Activated CD8-positive, alpha-beta memory T cell treated with anti-CD3 and anti-CD28 coated beads, Interleukin-2, amount 10 ng/mL, durations not matched to agents 7 days and 5 days (primary cell): ENCODE measurements around the gene FGF12. TPM values are rescaled to one million over a fixed set of nuclear protein-coding genes. Genes with fewer than 3 reads are reported as not detected.

ENCODE experiments used
- ATAC-seq: fragments of 150-1000 bp; cut with Tn5 transposase; one replicate; pipeline ENCODE4 v1.10.0; 2021; ENCODE audit warnings: moderate library complexity
- CTCF ChIA-PET: fragments of 350-600 bp; sonication (Branson Sonifier 250); formaldehyde crosslinking; loops from one replicate; lab custom pipeline; 2021; ENCODE audit warnings: antibody characterized with exemption; lab: Charles Lee
- DNase-seq: peaks from one replicate; pipeline ENCODE4 v3.0.0-alpha.2; 2020
- H3K27ac Mint-ChIP-seq: one replicate; pipeline ENCODE4 v1.8.0; 2021; ENCODE audit warnings: mild to moderate bottlenecking, mixed read lengths
- H3K27me3 Mint-ChIP-seq: one replicate; pipeline ENCODE4 v1.8.0; 2021; ENCODE audit warnings: mixed read lengths
- H3K36me3 Mint-ChIP-seq: one replicate; pipeline ENCODE4 v1.8.0; 2021; ENCODE audit warnings: mild to moderate bottlenecking, mixed read lengths
- H3K4me1 Mint-ChIP-seq: one replicate; pipeline ENCODE4 v1.8.0; 2021; ENCODE audit warnings: mixed read lengths
- H3K4me3 Mint-ChIP-seq: one replicate; pipeline ENCODE4 v1.8.0; 2021; ENCODE audit warnings: mild to moderate bottlenecking, moderate library complexity, mixed read lengths
- H3K9me3 Mint-ChIP-seq: one replicate; pipeline ENCODE4 v1.8.0; 2022; ENCODE audit warnings: low read depth, mixed read lengths
- total RNA-seq, 2 experiments: library from RNA; stranded (reverse); gene quantifications; one replicate each; pipeline ENCODE4 v1.2.3, GENCODE V29; 2021

The FGF12 gene
- total RNA-seq, 2 experiments from 2014 or later: not detected

DNA sequence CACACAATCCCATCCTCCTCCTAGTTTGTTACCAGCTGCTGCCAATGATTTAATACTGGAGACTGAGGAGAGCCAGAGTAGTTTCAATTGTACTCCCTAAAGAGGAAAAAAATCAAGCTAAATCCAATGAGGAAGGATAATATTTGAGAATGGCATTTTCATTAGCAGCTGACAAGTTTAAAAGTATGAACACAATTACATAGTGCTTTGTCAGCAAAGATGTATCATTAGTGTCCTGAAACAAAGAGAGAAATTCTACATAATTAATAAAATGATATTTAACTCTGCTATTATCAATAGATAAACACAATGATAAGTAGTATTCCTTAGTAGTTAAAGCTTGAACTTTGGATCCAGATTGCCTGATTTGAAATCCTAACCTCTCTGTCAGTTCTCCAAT is 163.9 kb downstream of the FGF12 start:
- Mint-ChIP-seq H3K36me3 (no peaks in the 10 kb centered on the region), H3K27ac (no peak overlapping the region), H3K4me1 (no peaks in the 10 kb centered on the region), H3K4me3 (no peak overlapping the region), H3K27me3 (no peaks in the 10 kb centered on the region), H3K9me3 (no peaks in the 10 kb centered on the region)
- CTCF ChIA-PET: interaction anchor here (1.4 kb wide), 1 partner anchor 118 kb away, joined by 3 read pairs; no protein-coding TSS in a partner anchor
- ATAC-seq (no peak), DNase-seq (no peak)

DNA sequence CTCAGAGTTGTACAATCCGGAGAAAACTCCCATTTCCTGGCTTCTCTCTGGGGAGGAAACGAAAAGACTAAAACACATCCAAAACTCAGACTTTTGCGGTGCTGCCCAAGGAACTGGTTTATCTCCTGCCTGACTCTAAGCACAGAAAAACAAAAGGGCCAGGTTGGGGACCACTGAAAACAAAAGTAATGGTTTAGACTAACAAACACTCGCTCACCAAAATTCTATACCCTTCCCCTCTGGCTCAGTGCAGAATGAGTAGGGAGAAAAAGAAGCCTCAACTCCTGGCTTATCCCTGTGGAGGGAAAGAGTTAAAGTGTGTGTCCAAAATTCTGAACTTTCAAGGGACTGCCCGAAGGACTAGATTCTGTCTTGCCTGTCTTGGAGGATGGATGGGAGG is 173.6 kb downstream of the FGF12 start:
- no peaks in the 10 kb centered on the region for H3K36me3 Mint-ChIP-seq
- ATAC-seq: no peak
- no peaks in the 10 kb centered on the region for H3K4me1 Mint-ChIP-seq
- H3K27me3 Mint-ChIP-seq: no peaks in the 10 kb centered on the region
- DNase-seq: no peak
- CTCF ChIA-PET: no interaction called here
- H3K9me3 Mint-ChIP-seq: peaks cover 2% of the 10 kb centered on the region
- no peak overlapping the region for H3K4me3 Mint-ChIP-seq
- H3K27ac Mint-ChIP-seq: no peak overlapping the region

DNA sequence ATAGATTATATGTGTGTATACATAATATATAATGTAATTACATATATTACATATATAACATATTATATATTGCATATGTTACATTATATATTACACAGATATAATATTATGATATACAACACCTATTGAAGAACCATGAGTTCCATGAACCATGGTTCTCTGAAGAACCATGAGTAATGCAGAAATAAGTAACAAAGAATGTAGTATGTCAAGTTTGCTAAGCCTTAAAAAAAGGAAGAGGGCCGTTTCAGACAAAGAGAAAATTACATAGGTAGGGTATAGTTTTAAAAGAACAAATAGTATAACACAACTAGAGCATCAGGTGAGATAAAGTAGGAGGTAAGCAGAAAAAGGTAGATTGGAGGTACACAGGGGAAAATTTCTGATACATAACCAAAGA is 177.0 kb downstream of the FGF12 start:
- no peak for DNase-seq
- H3K27ac Mint-ChIP-seq: no peak overlapping the region

DNA sequence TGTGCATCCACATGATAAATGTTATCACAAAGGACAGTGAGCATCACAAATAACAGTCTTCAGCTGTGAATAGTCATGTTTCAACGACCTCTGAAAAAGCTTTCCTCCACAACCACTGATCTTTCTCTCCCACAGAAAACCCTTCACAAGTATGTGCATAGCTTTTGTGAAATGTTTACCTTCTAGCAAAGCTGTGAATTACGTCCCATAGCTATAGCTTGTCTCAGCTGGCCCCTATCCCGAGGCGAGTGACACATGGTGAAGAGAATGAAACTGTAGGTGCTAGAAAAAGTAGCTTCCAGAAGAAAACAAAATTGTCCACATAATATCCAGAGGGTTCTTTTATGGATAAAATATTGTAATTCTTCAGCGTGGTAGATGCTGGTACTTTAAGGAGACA is 182.0 kb downstream of the FGF12 start:
- CTCF ChIA-PET: no interaction called here
- Mint-ChIP-seq H3K27ac (no peak overlapping the region), H3K36me3 (no peaks in the 10 kb centered on the region), H3K4me1 (no peaks in the 10 kb centered on the region), H3K4me3 (no peak overlapping the region), H3K27me3 (no peaks in the 10 kb centered on the region), H3K9me3 (no peaks in the 10 kb centered on the region)
- DNase-seq (no peak), ATAC-seq (no peak)

More for the DNA sequence above, 177.0 kb downstream of the FGF12 start:
- H3K4me3 Mint-ChIP-seq: no peak overlapping the region
- no peaks in the 10 kb centered on the region for H3K4me1 Mint-ChIP-seq
- CTCF ChIA-PET: no interaction called here
- no peak for ATAC-seq
- H3K27me3 Mint-ChIP-seq: no peaks in the 10 kb centered on the region
- H3K9me3 Mint-ChIP-seq: peaks cover 2% of the 10 kb centered on the region
- H3K36me3 Mint-ChIP-seq: no peaks in the 10 kb centered on the region

DNA sequence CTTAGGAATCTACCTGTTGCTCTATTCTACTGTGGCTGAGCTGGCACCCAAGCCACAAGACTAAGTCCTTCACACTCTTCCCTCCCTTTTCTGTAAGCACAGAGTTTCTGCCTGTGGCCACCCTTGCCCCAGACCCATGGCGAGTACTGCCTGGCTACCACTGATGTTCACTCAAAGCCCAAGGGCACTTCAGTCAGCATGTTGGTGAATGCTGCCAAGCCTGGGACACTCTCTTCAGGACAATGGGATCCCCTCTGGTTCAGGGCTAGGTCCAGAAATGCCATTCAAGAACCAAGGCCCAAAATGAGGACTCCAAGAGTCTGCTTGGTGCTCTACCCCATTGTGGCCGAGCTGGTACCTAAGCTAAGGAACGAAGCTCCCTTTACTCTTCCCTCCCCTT is 184.2 kb downstream of the FGF12 start:
- no peaks in the 10 kb centered on the region for H3K36me3 Mint-ChIP-seq
- H3K27me3 Mint-ChIP-seq: no peaks in the 10 kb centered on the region

DNA sequence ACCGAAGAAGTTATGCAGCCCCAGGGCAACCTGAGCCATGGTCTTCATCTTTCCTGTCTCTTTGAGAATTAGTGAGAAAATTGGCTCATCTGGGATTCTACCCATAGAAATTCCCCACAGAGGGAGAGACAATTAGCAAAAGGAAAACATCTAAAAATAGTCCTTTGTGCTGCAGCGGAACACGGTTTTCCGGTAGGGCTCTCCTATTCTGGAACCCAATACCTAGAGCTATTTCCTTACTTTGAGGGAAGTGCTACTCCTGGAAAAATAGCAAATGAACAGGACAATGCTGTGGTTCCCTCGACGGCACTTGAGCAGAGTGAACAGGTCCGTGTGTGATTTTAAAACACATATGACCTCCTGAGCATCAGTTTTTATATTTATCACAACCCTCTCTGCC is 210.5 kb downstream of the FGF12 start:
- Mint-ChIP-seq H3K27me3 (peaks cover 38% of the 10 kb centered on the region), H3K9me3 (no peaks in the 10 kb centered on the region), H3K4me1 (no peaks in the 10 kb centered on the region), H3K4me3 (no peak overlapping the region), H3K27ac (no peak overlapping the region), H3K36me3 (no peaks in the 10 kb centered on the region)
- CTCF ChIA-PET: no interaction called here
- ATAC-seq (no peak), DNase-seq (no peak)

More for the DNA sequence above, 184.2 kb downstream of the FGF12 start:
- no peak for ATAC-seq
- CTCF ChIA-PET: no interaction called here
- Mint-ChIP-seq H3K9me3 (no peaks in the 10 kb centered on the region), H3K4me3 (no peak overlapping the region), H3K4me1 (no peaks in the 10 kb centered on the region), H3K27ac (no peak overlapping the region)
- DNase-seq: no peak

DNA sequence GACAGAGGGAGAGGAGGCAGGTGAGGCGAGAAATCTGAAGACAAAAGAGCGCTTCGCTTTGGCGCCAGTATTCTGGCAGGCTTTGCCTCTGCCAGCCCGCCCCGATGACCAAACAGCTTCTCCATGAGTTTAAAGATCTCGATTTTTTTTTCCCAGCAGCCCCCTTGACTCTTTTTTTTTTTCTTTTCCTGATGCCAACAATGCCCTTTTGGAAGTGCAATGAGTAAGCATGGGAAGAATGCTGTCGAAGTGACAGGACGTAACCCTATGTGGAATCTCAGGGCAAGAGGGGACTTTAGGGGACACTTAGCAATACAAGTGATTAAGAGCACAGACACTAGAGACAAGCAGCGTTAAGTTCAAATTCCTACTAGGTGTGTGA is 211.7 kb downstream of the FGF12 start:
- Mint-ChIP-seq H3K27me3 (peaks cover 41% of the 10 kb centered on the region), H3K9me3 (no peaks in the 10 kb centered on the region), H3K36me3 (no peaks in the 10 kb centered on the region), H3K4me1 (no peaks in the 10 kb centered on the region), H3K4me3 (no peak overlapping the region), H3K27ac (no peak overlapping the region)
- CTCF ChIA-PET: no interaction called here
- DNase-seq (no peak), ATAC-seq (no peak)

DNA sequence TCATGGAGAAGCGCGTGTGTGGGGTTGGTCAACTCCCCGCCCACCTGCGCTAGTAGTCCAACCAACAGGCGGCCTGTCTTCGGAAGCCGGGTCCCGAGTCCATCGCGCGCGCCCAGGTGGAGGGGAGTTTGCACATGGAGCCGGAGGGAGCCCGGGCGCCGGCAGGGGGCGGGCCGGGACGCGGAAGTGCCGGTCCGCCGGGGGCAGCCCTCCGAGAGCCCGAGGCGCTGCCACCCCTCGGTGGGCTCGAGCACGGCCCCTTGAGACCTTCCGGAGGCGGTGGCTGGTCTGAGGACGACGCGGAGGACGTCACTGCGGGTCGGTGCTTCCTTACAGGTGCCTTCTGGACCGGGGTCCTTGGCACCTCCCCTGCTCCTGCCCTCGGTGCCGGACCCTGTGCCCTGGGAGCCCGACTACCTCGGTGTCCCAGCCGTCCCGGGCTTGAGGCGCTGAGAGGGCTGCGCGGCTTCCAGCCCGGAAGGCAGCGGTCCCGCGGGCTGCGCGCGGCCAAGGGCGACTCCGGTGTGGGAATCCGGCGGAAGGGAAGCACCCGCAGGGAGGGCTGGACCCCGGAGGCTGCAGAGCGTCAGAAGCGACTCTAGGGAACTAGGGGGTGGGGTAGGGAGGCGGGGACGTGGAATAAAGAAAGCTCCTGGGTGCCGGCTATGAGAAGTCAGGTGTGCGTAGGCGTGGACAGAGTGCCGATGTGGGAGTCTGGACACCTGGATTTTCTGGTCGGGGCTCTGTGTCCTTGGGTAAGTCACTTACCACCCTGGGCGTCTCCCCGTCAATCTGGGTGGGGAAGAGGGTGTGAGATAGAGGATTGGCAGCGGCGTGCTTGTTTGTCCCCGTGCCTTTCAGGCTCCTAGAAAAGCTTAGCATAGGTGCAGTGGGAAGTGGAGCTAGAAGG is 212.3 kb downstream of the FGF12 start:
- Mint-ChIP-seq H3K4me1 (no peaks in the 10 kb centered on the region), H3K9me3 (no peaks in the 10 kb centered on the region), H3K27ac (no peak overlapping the region), H3K4me3 (no peak overlapping the region), H3K36me3 (no peaks in the 10 kb centered on the region), H3K27me3 (peaks cover 41% of the 10 kb centered on the region)
- DNase-seq: no peak
- ATAC-seq: no peak
- CTCF ChIA-PET: no interaction called here

DNA sequence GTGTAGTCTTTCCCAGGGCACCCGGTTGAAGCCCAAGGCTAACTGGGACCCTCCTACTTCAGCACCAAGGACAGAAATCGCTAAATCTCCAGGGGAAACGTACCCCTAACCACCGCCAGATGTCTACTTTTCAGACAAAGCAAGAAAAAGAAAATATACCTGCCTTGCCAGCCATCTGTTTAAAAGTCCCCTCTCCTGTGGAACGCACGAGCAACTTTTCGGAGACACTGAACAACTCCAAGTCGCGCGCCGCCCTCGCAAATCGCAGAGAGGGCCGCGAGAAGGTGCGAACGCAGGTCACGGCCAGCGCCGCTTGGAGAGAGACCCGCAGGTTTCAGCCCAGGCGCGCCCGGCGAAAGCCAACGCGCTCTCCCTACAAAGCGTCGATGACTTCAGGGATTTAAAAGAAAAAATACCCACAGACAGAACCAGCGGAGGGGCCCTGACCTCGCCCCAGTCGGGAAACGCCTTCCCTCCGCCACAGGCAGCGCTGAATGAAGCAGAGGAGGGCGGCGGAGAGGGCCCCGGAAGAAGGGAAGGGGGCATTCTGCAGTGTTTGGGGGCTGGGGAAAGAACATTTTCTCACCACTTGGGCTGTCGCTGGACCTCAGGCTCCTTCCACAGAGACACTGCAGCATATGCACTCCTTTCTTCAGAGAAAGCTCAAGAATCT is 213.1 kb downstream of the FGF12 start:
- H3K4me1 Mint-ChIP-seq: no peaks in the 10 kb centered on the region
- CTCF ChIA-PET: no interaction called here
- ATAC-seq (no peak), DNase-seq (no peak)
- H3K27ac Mint-ChIP-seq: no peak overlapping the region
- peaks cover 41% of the 10 kb centered on the region for H3K27me3 Mint-ChIP-seq
- no peak overlapping the region for H3K4me3 Mint-ChIP-seq
- H3K9me3 Mint-ChIP-seq: no peaks in the 10 kb centered on the region
- no peaks in the 10 kb centered on the region for H3K36me3 Mint-ChIP-seq

DNA sequence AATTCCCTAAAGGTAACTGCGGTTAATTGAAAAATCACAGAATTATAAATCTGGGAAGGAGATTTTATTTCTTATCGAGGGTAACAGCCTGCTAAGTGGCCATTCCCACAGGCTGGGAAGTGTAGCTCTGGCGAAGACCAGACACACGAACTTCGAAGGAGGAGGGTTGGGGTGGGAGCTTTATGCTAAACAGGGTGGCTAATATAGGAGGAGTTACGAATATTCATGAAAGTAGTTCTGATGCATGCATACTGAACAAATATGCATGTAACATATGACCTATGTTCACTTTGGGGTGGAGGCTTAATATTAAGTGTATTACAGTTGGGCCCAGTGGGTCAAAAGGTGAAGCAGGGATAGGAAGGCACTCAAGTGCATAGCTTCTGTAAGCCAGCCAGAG is 221.6 kb downstream of the FGF12 start:
- no peak for ATAC-seq
- H3K4me1 Mint-ChIP-seq: no peaks in the 10 kb centered on the region
- H3K36me3 Mint-ChIP-seq: no peaks in the 10 kb centered on the region
- H3K27me3 Mint-ChIP-seq: peaks cover under 1% of the 10 kb centered on the region
- H3K9me3 Mint-ChIP-seq: no peaks in the 10 kb centered on the region
- no peak overlapping the region for H3K4me3 Mint-ChIP-seq
- DNase-seq: no peak
- no peak overlapping the region for H3K27ac Mint-ChIP-seq
- CTCF ChIA-PET: no interaction called here

DNA sequence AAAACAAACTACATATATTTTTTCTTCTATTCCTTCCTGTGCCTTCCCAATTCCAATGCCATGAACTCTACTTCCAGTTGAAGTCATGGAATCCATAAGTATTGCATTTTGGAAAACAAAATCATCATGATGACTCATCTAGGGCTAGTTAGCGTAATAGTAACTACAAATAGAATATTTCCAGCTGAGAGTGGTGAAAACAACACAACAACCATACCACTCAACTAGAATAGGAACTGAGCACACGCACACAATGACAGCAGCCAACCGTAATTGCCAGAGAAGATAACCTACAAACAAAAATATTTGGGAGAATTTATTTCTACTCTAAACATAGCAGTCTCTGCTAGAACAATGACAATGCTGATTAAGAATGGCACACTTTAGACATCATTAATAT is 225.9 kb downstream of the FGF12 start:
- Mint-ChIP-seq H3K27ac (no peak overlapping the region), H3K9me3 (no peaks in the 10 kb centered on the region), H3K4me1 (no peaks in the 10 kb centered on the region), H3K27me3 (no peaks in the 10 kb centered on the region), H3K36me3 (no peaks in the 10 kb centered on the region), H3K4me3 (no peak overlapping the region)
- DNase-seq: no peak
- no peak for ATAC-seq
- CTCF ChIA-PET: no interaction called here

DNA sequence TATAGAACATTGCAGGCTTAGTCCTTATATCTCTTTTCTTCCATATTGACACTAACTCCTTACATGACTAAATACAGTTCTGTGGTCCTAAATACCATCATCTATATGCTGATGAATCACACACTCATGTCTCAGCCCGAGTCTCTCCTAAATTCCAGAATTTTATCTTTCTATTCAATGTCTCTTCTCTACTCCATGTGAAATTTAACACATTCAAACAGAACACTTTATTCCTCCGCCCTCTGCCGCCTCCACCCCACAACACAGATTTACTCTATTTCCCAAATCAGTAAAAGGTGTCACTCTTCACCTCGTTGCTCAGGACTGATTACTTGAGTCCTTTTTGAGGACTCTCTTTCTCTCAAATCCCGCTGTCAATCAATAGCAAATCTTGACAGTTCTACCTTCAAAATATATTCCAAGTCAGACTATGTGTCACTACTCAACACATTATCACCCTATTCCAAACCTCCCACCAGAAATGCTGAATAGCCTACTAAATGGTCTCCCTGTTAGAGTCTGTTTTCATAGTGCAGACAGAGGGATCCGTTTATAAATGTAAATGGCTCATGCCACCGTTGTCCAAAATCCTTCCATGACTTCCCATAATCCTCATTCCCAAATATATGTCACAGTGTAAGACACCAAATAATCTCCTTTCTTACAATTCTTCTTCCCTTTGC is 230.3 kb downstream of the FGF12 start:
- H3K4me1 Mint-ChIP-seq: no peaks in the 10 kb centered on the region
- DNase-seq (no peak), ATAC-seq (no peak)
- H3K27ac Mint-ChIP-seq: no peak overlapping the region
- CTCF ChIA-PET: no interaction called here
- no peaks in the 10 kb centered on the region for H3K36me3 Mint-ChIP-seq
- no peaks in the 10 kb centered on the region for H3K9me3 Mint-ChIP-seq
- H3K27me3 Mint-ChIP-seq: no peaks in the 10 kb centered on the region
- H3K4me3 Mint-ChIP-seq: no peak overlapping the region

DNA sequence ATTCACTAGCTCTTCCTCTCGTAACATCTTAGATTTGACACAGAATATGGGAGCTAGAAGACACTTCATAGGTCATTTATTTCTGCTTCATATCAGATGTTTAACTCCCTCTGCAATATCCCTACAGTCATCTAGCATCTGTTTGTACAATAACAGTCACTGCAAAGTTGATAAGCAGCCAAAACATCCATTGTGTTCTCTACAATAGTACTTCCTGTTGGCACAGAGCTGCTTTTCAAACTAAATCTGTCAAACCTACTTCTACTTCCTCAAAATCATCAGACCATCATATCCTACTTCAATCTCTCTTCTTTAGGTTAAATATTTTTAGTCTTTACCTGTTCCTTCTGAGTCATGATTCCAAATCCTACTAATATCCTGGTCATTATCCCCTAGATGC is 233.2 kb downstream of the FGF12 start:
- Mint-ChIP-seq H3K27ac (no peak overlapping the region), H3K36me3 (no peaks in the 10 kb centered on the region), H3K9me3 (no peaks in the 10 kb centered on the region), H3K27me3 (no peaks in the 10 kb centered on the region), H3K4me3 (no peak overlapping the region), H3K4me1 (no peaks in the 10 kb centered on the region)
- ATAC-seq (no peak), DNase-seq (no peak)
- CTCF ChIA-PET: no interaction called here

DNA sequence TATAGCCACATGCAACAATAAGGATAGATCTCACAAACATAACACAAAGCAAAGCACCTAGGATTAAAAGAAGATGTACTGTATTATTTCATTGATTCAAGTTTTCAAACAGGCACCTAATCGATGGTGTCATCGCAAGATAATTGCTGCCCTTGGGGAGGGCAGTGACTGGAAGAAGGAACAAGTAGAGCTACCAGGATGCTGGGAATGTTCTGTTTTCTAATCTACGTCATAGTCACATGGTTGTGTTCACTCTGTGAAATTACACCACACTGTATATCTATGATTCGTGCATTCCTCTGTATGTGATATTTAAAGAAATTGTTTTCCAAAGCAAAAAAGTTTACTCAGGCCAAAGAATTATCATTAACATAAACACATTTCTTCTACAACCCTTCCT is 236.6 kb downstream of the FGF12 start:
- Mint-ChIP-seq H3K9me3 (no peaks in the 10 kb centered on the region), H3K36me3 (no peaks in the 10 kb centered on the region), H3K4me3 (no peak overlapping the region), H3K4me1 (no peaks in the 10 kb centered on the region), H3K27me3 (no peaks in the 10 kb centered on the region), H3K27ac (no peak overlapping the region)
- CTCF ChIA-PET: no interaction called here
- no peak for DNase-seq
- ATAC-seq: no peak
